ENCODE data around the gene BAIAP2. TPM values are rescaled to one million over a fixed set of nuclear protein-coding genes. Genes with fewer than 3 reads are reported as not detected.

The BAIAP2 gene
- total and polyA plus RNA-seq, 2 experiments from 2014 or later = 27.1 to 49.7 TPM

DNA sequence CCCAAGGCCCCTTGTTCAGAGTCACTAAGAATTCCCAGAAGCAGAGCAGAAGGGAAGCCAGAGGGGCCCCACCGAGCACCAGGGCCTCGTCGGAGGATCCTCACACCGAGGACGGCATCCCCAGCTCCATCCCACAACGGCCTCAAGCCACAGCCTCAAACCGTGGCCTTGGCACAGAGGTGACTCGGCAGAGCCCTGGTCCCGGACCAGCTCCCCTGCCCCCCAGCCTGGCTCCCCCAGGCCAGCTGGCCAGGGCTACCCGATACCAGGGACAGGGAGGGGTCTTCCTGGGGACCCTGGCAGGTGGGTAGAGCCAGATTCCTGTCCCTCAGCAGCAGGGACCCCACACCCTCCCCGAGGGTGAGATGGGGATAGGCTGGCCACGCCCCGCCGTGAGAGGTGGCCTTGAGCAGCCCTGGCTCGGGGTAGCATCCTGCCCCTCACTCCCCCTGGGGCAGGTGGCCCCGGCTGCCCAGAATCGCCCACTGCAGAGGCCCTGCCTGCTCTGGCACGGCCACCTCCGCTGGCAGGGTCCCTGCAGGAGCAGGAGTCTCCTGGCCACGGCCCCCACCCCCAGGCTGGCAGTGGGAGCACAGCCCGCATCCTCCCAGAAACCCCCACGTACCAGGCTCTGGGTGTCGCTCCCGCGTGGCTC, 124.8 kb downstream of the BAIAP2 start:
- no peak for DNase-seq (ENCODE audit: low spot score)
- H3K4me2 ChIP-seq = no peak overlapping the region
- no peaks in the 10 kb centered on the region for H3K27me3 ChIP-seq
- H3K79me2 ChIP-seq = no peaks in the 10 kb centered on the region
- H3K9me3 ChIP-seq (ENCODE audit: low read depth) = no peaks in the 10 kb centered on the region
- no peak overlapping the region for H3K4me3 ChIP-seq
- H3K9me2 ChIP-seq (replicated peaks; ENCODE audit: insufficient read depth) = no peaks in the 10 kb centered on the region
- 94% methylated on average over 12 of the region's 25 CpGs for WGBS (ENCODE audit: low lambda C conversion rate, missing lambda C conversion rate)
- no peak overlapping the region for H3K27ac ChIP-seq
- H3K4me1 ChIP-seq (ENCODE audit: insufficient read depth) = peaks cover 5% of the 10 kb centered on the region
- H3K36me3 ChIP-seq (replicated peaks; ENCODE audit: insufficient read depth, low read depth) = no peaks in the 10 kb centered on the region
- TF ChIP-seq EZH2 (IDR thresholded peaks at IDR 0.05; ENCODE audit: borderline replicate concordance) = no peak
- TF ChIP-seq EZH2phosphoT487 (IDR thresholded peaks at IDR 0.05; ENCODE audit: low read depth, severe bottlenecking, unreplicated experiment) = no peak
- TF ChIP-seq, protein P1, sequence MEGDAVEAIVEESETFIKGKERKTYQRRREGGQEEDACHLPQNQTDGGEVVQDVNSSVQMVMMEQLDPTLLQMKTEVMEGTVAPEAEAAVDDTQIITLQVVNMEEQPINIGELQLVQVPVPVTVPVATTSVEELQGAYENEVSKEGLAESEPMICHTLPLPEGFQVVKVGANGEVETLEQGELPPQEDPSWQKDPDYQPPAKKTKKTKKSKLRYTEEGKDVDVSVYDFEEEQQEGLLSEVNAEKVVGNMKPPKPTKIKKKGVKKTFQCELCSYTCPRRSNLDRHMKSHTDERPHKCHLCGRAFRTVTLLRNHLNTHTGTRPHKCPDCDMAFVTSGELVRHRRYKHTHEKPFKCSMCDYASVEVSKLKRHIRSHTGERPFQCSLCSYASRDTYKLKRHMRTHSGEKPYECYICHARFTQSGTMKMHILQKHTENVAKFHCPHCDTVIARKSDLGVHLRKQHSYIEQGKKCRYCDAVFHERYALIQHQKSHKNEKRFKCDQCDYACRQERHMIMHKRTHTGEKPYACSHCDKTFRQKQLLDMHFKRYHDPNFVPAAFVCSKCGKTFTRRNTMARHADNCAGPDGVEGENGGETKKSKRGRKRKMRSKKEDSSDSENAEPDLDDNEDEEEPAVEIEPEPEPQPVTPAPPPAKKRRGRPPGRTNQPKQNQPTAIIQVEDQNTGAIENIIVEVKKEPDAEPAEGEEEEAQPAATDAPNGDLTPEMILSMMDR (IDR thresholded peaks at IDR 0.05; ENCODE audit: poor library complexity) = no peak
- H4K20me1 ChIP-seq (ENCODE audit: insufficient read depth, poor library complexity, severe bottlenecking) = no peaks in the 10 kb centered on the region
- H2AFZ ChIP-seq = no peak overlapping the region

DNA sequence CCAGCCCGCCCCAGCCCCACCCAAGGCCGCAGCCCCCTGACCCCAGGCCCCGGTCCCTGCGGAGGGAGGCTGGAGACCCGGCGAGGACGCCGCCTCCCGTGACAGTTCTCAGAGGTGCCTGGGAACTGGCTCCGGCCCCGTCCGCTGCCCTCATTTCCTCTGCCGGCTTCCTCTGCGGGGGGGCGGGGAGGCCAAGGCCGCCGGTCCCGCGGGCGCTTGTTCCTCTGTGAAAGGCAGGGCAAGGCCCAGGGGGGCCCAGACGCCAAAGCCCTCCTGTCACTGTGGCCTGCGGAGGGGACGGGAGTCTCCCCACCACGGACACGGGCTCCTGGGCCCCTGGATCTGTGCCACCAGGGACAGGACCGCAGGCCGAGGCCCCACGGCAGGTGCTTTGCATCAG, 125.4 kb downstream of the BAIAP2 start:
- H3K4me2 ChIP-seq = no peak overlapping the region
- no peaks in the 10 kb centered on the region for H3K27me3 ChIP-seq
- no peaks in the 10 kb centered on the region for H3K36me3 ChIP-seq (replicated peaks; ENCODE audit: insufficient read depth, low read depth)
- H3K79me2 ChIP-seq = no peaks in the 10 kb centered on the region
- no peak for DNase-seq (ENCODE audit: low spot score)
- H3K4me3 ChIP-seq = no peak overlapping the region
- no peak overlapping the region for H2AFZ ChIP-seq
- no peaks in the 10 kb centered on the region for H4K20me1 ChIP-seq (ENCODE audit: insufficient read depth, poor library complexity, severe bottlenecking)
- H3K9me2 ChIP-seq (replicated peaks; ENCODE audit: insufficient read depth) = no peaks in the 10 kb centered on the region
- 88% methylated on average over 24 of the region's 28 CpGs for WGBS (ENCODE audit: low lambda C conversion rate, missing lambda C conversion rate)
- H3K4me1 ChIP-seq (ENCODE audit: insufficient read depth) = peaks cover 10% of the 10 kb centered on the region
- no peaks in the 10 kb centered on the region for H3K9me3 ChIP-seq (ENCODE audit: low read depth)
- H3K27ac ChIP-seq = no peak overlapping the region
- TF ChIP-seq, protein P1 (IDR thresholded peaks at IDR 0.05; ENCODE audit: poor library complexity) = no peak
- no peak for TF ChIP-seq EZH2 (IDR thresholded peaks at IDR 0.05; ENCODE audit: borderline replicate concordance)
- no peak for TF ChIP-seq EZH2phosphoT487 (IDR thresholded peaks at IDR 0.05; ENCODE audit: low read depth, severe bottlenecking, unreplicated experiment)

DNA sequence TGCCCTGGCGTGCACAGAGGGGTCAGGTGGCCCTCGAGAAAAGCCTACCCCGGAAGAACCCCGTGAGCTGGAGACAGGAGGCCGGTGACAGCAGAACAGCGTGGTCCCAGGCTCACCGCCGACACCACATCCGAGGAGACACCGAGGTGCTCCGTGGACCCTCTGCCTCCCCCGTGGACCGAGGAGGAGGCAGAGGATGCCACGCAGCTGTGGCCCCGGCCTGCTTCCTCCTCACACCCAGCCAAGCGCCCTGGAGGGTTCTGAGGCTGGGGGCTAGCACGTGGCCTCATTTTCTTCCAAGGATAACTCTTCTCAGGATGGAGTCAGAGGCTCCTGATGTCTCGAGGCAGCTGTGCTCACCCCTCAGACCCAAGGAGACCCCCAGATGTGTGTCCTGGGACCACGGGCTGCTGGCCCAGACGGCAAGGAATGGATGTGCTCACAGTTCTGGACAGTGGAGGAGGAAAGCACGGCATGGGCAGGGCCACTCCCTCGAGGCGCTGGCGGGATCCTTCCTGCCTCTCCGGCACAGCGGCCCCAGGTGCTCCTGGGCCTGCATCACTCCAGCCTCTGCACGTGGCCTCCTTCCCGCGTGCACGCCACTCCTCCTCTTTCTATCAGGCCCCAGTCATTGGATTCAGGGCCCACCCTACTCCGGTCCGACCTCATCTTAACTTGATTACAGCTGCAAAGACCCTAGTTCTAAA, 125.9 kb downstream of the BAIAP2 start:
- no peaks in the 10 kb centered on the region for H3K27me3 ChIP-seq
- H3K79me2 ChIP-seq = no peaks in the 10 kb centered on the region
- H3K9me3 ChIP-seq (ENCODE audit: low read depth) = no peaks in the 10 kb centered on the region
- no peak overlapping the region for H2AFZ ChIP-seq
- no peaks in the 10 kb centered on the region for H3K9me2 ChIP-seq (replicated peaks; ENCODE audit: insufficient read depth)
- H3K36me3 ChIP-seq (replicated peaks; ENCODE audit: insufficient read depth, low read depth) = no peaks in the 10 kb centered on the region
- no peak overlapping the region for H3K27ac ChIP-seq
- WGBS (ENCODE audit: low lambda C conversion rate, missing lambda C conversion rate) = 90% methylated on average over 30 of the region's 32 CpGs
- H3K4me2 ChIP-seq = no peak overlapping the region
- H3K4me1 ChIP-seq (ENCODE audit: insufficient read depth) = peaks cover 15% of the 10 kb centered on the region
- no peak overlapping the region for H3K4me3 ChIP-seq
- DNase-seq (ENCODE audit: low spot score) = no peak
- H4K20me1 ChIP-seq (ENCODE audit: insufficient read depth, poor library complexity, severe bottlenecking) = no peaks in the 10 kb centered on the region
- TF ChIP-seq, protein P1 (IDR thresholded peaks at IDR 0.05; ENCODE audit: poor library complexity) = no peak
- TF ChIP-seq EZH2phosphoT487 (IDR thresholded peaks at IDR 0.05; ENCODE audit: low read depth, severe bottlenecking, unreplicated experiment) (no peak), EZH2 (IDR thresholded peaks at IDR 0.05; ENCODE audit: borderline replicate concordance) (no peak)

Measured in hepatocyte (in vitro differentiated cells).